Esophagus muscularis mucosa (tissue), 3 donors: ENCODE measurements around the gene TRAF3IP3.

ENCODE experiments used
- POLR2A ChIP-seq: fragments of 450-650 bp; IDR thresholded peaks from one replicate; pipeline ENCODE4 v1.6.1; 2017; ENCODE audit warnings: antibody characterized with exemption, moderate library complexity, mild to moderate bottlenecking, low read depth
- POLR2AphosphoS5 ChIP-seq, 2 donors: sonication (generic); formaldehyde crosslinking; IDR thresholded peaks; one replicate each; pipeline ENCODE4 v1.6.1; 2017; ENCODE audit warnings: antibody characterized with exemption in 2 of 2
- TF ChIP-seq, protein P1 (sequence below), 3 experiments: fragments of 200-600 bp in 2 of 3; fragments of 450-650 bp in 1 of 3; sonication (generic) in 2 of 3; IDR thresholded peaks; one replicate each; pipeline ENCODE4 v1.5.1; 2017 to 2019; ENCODE audit warnings: antibody characterized with exemption in 3 of 3, mild to moderate bottlenecking in 2 of 3, moderate library complexity in 1 of 3

GRCh38 chr1:209767096-209767495 is 11.2 kb downstream of the TRAF3IP3 start:
- TF ChIP-seq, protein P1, sequence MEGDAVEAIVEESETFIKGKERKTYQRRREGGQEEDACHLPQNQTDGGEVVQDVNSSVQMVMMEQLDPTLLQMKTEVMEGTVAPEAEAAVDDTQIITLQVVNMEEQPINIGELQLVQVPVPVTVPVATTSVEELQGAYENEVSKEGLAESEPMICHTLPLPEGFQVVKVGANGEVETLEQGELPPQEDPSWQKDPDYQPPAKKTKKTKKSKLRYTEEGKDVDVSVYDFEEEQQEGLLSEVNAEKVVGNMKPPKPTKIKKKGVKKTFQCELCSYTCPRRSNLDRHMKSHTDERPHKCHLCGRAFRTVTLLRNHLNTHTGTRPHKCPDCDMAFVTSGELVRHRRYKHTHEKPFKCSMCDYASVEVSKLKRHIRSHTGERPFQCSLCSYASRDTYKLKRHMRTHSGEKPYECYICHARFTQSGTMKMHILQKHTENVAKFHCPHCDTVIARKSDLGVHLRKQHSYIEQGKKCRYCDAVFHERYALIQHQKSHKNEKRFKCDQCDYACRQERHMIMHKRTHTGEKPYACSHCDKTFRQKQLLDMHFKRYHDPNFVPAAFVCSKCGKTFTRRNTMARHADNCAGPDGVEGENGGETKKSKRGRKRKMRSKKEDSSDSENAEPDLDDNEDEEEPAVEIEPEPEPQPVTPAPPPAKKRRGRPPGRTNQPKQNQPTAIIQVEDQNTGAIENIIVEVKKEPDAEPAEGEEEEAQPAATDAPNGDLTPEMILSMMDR (IDR thresholded peaks at IDR 0.05): no peak
- TF ChIP-seq POLR2AphosphoS5 (IDR thresholded peaks at IDR 0.05): no peak
- no peak for TF ChIP-seq POLR2A
